ENCODE data around the gene LARGE1. TPM values are rescaled to one million over a fixed set of nuclear protein-coding genes. Genes with fewer than 3 reads are reported as not detected.

Gene LARGE1
- total RNA-seq, 1 donor from 2014 or later, result 2.4 TPM

- Histone ChIP-seq H3K4me3 (ENCODE audit: low read depth, low read length) (no peak overlapping the region), H3K36me3 (ENCODE audit: control insufficient read depth, insufficient read depth, low read length) (no peaks in the 10 kb centered on the region), H3K27me3 (ENCODE audit: control insufficient read depth, insufficient read depth, low read length) (no peaks in the 10 kb centered on the region)
- FAIRE-seq (no peak), DNase-seq (ENCODE audit: low read depth) (no peak)
- TF ChIP-seq, protein P1, sequence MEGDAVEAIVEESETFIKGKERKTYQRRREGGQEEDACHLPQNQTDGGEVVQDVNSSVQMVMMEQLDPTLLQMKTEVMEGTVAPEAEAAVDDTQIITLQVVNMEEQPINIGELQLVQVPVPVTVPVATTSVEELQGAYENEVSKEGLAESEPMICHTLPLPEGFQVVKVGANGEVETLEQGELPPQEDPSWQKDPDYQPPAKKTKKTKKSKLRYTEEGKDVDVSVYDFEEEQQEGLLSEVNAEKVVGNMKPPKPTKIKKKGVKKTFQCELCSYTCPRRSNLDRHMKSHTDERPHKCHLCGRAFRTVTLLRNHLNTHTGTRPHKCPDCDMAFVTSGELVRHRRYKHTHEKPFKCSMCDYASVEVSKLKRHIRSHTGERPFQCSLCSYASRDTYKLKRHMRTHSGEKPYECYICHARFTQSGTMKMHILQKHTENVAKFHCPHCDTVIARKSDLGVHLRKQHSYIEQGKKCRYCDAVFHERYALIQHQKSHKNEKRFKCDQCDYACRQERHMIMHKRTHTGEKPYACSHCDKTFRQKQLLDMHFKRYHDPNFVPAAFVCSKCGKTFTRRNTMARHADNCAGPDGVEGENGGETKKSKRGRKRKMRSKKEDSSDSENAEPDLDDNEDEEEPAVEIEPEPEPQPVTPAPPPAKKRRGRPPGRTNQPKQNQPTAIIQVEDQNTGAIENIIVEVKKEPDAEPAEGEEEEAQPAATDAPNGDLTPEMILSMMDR (IDR thresholded peaks at IDR 0.05; ENCODE audit: insufficient read depth, low read length, severe bottlenecking), result no peak
These were observed 493.8 kb downstream of the LARGE1 start for GRCh38 chr22:33426451-33426850.

GRCh38 chr22:33421859-33422258, 498.4 kb downstream of the LARGE1 start:
- no peaks in the 10 kb centered on the region for H3K27me3 ChIP-seq (ENCODE audit: control insufficient read depth, insufficient read depth, low read length)
- TF ChIP-seq, protein P1 (IDR thresholded peaks at IDR 0.05; ENCODE audit: insufficient read depth, low read length, severe bottlenecking), result no peak
- no peak for DNase-seq (ENCODE audit: low read depth)
- no peak for FAIRE-seq
- no peaks in the 10 kb centered on the region for H3K36me3 ChIP-seq (ENCODE audit: control insufficient read depth, insufficient read depth, low read length)
- no peak overlapping the region for H3K4me3 ChIP-seq (ENCODE audit: low read depth, low read length)

DNA sequence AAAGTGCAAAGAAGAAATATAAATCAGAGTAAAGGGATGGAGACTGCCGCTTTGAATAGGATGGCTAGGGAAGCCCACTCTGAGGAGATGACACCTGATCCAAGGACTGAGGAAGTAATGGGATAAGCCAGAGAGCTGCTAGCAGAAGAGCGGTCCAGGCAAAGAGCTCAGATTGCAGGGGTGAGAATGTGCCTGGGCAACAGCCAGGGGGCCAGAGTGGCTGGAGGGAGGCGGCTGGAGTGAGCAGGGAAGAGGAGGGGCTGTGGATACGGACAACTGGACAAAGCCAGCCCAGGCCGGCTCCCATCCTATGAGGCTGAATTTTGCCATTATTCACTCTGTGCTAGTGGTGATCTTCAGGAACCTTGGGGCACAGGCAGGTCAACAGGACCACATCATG, 501.8 kb downstream of the LARGE1 start:
- no peaks in the 10 kb centered on the region for H3K27me3 ChIP-seq (ENCODE audit: control insufficient read depth, insufficient read depth, low read length)
- no peak for DNase-seq (ENCODE audit: low read depth)
- no peak for FAIRE-seq

DNA sequence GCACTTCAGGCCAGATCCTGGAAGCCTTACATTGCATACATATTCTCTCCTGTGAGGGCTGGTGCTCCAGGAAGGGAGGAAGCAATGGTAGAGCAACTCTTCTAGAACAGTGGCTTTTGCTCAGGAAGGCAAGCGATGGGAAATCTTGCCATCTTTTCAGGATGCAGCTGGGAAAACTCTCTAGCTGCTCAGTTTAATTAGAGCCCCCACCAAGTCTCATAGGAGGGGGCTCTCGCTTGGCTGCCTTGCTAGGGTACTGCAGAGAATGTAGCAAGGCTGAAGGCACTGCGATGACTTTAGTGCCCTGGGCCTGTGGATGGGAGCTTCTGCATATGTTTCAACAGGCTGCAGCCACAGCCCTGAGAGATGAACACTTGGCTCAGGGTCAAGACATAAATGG, 504.9 kb downstream of the LARGE1 start:
- DNase-seq (ENCODE audit: low read depth) (no peak), FAIRE-seq (no peak)
- TF ChIP-seq, protein P1 (IDR thresholded peaks at IDR 0.05; ENCODE audit: insufficient read depth, low read length, severe bottlenecking), result no peak
- Histone ChIP-seq H3K27me3 (ENCODE audit: control insufficient read depth, insufficient read depth, low read length) (no peaks in the 10 kb centered on the region), H3K36me3 (ENCODE audit: control insufficient read depth, insufficient read depth, low read length) (no peaks in the 10 kb centered on the region), H3K4me3 (ENCODE audit: low read depth, low read length) (no peak overlapping the region)

More for the DNA sequence above, 501.8 kb downstream of the LARGE1 start:
- TF ChIP-seq, protein P1 (IDR thresholded peaks at IDR 0.05; ENCODE audit: insufficient read depth, low read length, severe bottlenecking), result no peak
- no peaks in the 10 kb centered on the region for H3K36me3 ChIP-seq (ENCODE audit: control insufficient read depth, insufficient read depth, low read length)
- no peak overlapping the region for H3K4me3 ChIP-seq (ENCODE audit: low read depth, low read length)

DNA sequence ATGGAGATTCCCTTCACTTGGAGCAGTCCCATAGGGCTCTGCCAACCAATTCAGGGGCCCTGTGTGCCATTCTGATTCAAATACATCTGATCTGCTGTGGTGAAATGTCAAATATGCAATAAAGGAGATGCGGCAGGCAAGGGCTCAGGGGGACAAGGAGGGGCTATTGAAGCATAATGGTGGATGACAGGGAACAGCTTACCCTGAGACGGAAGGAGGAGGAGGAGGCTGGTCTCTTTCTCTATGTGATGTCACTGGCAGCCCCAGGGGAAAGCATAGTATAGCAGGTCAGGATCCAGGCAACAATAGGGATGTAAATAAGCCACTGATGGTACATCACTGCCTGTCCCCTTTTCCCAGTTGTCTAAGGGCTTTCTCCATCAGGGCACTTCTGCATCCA, 511.2 kb downstream of the LARGE1 start:
- no peaks in the 10 kb centered on the region for H3K27me3 ChIP-seq (ENCODE audit: control insufficient read depth, insufficient read depth, low read length)
- TF ChIP-seq, protein P1 (IDR thresholded peaks at IDR 0.05; ENCODE audit: insufficient read depth, low read length, severe bottlenecking), result no peak
- DNase-seq (ENCODE audit: low read depth) (no peak), FAIRE-seq (no peak)
- no peaks in the 10 kb centered on the region for H3K36me3 ChIP-seq (ENCODE audit: control insufficient read depth, insufficient read depth, low read length)
- no peak overlapping the region for H3K4me3 ChIP-seq (ENCODE audit: low read depth, low read length)

DNA sequence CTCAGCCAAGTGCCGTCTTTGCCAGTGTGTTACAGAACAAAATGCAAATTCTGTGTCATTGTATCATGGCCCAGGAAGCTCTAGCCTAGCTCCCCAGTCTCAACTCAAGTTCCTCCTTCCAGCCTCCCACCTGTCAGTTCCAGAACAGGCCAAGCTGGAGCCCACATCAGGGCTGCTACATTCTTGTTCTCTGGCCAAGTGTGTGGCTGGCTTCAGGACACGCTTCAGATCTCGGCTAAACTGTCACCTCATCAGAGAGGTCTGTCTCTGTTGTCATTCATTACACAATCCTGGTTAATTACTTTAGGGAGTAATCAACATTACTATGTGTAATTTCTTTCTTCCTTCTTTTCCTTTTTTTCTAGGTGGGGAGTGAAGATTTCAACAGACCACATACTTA, 515.1 kb downstream of the LARGE1 start:
- no peak for DNase-seq (ENCODE audit: low read depth)
- TF ChIP-seq, protein P1 (IDR thresholded peaks at IDR 0.05; ENCODE audit: insufficient read depth, low read length, severe bottlenecking), result no peak
- H3K36me3 ChIP-seq (ENCODE audit: control insufficient read depth, insufficient read depth, low read length), result no peaks in the 10 kb centered on the region
- no peak overlapping the region for H3K4me3 ChIP-seq (ENCODE audit: low read depth, low read length)
- no peaks in the 10 kb centered on the region for H3K27me3 ChIP-seq (ENCODE audit: control insufficient read depth, insufficient read depth, low read length)
- no peak for FAIRE-seq
